HG03520 (cell line): ENCODE data around the gene TAF1D.
"Not testable (repeated sequence)": the region's sequence is repeated elsewhere in the genome, so short reads cannot be mapped to it uniquely, and the experiment has no call there.

Source experiments
- ATAC-seq: cut with Tn5 transposase; IDR thresholded peaks from one replicate; pipeline ENCODE4 v1.9.1; 2021; ENCODE audit warnings: mild to moderate bottlenecking, moderate library complexity; ENCODE audit not compliant: unreplicated experiment

Gene TAF1D

GRCh38 chr11:93751001-93751400, 9.7 kb upstream of the TAF1D start:
- no peak for ATAC-seq

- ATAC-seq = peak; percentile 79
These were observed 5.8 kb upstream of the TAF1D start for GRCh38 chr11:93747122-93747521.

GRCh38 chr11:93746101-93746500, 4.8 kb upstream of the TAF1D start:
- ATAC-seq = no peak

DNA sequence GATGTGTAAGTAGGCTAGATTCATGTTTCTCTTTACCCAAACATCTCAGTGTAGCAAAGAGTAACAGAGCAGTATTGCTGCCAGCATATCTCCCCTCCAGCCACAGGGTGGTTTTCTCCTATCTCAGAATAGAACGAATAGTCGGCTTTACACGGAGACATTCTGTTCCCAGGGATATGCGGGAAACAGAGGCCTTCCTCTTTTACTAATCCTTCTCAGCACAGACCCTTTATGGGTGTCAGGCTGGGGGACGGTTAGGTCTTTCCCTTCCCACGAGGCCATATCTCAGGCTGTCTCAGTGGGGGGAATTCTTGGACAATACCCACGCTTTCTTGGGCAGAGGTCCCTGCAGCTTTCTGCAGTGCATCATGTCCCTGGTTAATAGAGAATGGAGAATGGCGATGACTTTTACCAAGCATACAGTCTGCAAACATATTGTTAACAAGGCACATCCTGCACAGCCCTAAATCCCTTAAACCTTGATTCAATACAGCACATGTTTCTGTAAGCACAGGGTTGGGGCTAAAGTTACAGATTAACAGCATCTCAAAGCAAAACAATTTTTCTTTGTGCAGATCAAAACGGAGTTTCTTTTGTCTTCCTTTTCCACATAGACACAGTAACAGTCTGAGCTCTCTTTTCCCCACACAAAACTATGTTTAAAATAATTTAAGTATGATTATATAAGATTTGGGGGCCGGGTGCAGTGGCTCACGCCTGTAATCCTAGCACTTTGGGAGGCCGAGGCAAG, 3.9 kb upstream of the TAF1D start:
- not testable (repeated sequence) for ATAC-seq

- ATAC-seq = no peak
These were observed 3.3 kb upstream of the TAF1D start for GRCh38 chr11:93744669-93745004.

DNA sequence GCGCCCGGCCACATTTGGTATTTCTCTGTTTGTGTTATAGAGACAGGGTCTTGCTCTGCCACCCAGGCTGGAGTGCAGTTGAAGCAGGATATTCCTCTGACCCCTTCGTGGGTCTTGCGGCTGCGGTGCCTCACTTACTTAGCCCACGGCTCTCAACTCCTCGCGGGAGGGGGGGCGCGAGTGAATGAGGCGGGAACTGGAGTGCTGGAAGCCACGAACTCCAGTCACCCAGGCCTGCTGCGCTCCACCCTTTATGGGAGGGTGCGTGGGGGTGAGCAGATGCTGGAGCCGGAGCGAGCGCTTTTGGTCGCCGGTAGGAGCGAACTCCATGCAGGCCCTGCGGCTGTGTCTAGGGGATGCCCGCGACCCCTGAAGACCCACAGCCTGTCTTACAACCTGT, 2.0 kb upstream of the TAF1D start:
- ATAC-seq = no peak

- ATAC-seq = peak; percentile 5
These were observed 559 bp upstream of the TAF1D start for GRCh38 chr11:93741882-93742226.

DNA sequence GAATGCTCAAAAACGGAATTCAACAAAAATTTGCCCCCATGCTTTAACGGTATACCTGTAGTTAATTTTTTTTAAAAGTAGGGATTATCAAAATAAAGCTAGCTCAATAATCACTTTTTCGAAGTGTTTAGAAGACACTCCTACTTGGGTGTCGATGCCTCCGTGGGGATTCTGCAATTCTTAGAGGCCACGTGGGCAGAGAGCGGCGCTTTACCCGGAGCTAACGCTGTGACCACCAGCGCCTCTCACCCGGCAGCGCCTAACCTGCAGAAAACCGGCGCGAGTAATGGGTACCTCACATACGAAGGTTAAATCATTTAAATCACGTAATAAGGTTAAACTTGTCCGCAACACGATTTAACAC, 583 bp downstream of the TAF1D start:
- peak; percentile 36 for ATAC-seq

DNA sequence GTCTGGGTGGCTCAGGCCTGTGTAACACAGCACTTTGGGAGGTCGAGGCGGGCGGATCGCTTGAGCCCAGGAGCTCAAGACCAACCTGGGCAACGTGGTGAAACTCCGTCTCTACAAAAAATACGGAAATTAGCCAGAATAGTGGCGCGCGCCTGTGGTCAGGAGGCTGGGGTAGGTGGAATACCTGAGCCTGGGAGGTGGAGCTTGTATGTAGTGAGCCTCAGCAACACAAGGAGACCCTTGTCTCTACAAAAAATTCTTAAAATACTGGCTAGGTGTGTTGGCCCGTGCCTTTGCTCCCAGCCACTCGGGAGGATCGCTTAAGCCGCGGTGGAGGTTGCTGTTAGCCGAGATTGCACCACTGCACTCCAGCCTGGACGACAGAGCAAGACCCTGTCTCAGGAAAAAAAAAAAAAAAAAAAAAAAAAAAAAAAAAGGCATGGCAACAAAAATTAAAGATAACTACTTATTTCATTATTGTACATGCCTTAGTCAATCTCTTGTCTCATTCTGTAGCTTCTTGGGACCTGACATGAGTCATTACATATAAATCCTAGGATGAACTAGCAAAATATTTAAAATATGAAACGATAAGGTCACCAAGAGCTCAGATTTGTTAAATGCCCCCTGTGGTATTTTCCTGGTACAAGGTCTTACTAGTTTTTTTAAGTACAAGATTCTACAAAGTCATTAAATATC, 1.1 kb downstream of the TAF1D start:
- no peak for ATAC-seq

- ATAC-seq = no peak
These were observed 2.6 kb downstream of the TAF1D start for GRCh38 chr11:93738647-93739081.

- no peak for ATAC-seq
These were observed 3.2 kb downstream of the TAF1D start for GRCh38 chr11:93737904-93738612.

GRCh38 chr11:93736129-93736528, 5.2 kb downstream of the TAF1D start:
- ATAC-seq = no peak

- no peak for ATAC-seq
These were observed 5.7 kb downstream of the TAF1D start for GRCh38 chr11:93735627-93736026.

DNA sequence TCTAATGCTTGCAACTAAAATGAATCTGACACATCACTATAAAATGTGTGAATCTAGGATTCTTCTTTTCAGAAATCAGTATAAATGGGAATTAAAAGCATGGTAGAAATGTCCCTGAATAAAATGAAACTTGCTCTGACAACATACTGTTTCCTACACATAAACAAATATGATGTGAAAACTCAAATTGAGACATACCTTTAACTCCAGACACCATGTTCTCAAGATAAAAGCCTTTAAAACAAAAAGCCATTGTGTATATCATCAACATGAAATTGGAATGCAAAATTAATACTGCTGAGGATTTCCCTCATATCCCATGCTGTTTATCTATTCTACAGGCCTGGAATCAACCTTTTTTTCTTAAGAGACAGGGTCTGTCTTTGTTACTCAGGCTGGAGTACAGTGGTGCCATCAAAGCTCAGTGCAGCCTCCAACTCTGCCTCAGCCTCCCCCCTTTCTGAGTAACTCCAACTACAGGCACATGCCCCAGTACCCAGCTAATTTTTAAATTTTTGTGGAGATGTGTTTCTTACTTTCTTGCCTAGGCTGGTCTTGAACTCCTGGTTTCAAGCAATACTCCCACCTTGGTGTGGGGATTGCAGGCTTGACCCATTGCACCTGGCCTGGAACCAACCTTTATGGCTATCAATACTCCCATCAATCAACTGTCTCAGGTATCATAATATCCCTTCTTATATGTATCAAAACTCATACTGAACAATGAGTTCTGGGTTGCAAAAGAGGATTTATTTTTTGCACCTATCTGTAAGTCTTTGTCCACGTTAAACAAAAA, 6.7 kb downstream of the TAF1D start:
- no peak for ATAC-seq

DNA sequence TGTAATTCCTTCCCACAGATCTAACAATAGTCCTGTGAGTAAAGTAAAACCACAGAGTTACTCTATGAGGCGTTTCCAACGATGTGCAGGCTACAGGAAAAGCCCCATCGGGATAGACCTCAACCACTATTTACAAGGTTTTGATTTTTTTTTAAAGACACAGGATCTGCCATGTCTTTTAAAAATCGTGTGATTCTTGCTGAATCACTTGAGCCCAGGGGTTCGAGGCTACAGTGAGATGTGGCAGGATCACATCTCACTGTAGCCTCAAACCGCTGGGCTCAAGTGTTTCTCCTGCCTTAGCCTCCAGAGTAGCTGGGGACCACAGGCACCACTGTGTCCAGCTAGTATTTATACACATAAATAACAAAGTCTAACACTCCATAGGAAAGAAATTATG, 7.8 kb downstream of the TAF1D start:
- ATAC-seq = no peak

- ATAC-seq = no peak
These were observed 8.9 kb downstream of the TAF1D start for GRCh38 chr11:93732237-93732892.

GRCh38 chr11:93730108-93731107, 10.9 kb downstream of the TAF1D start:
- ATAC-seq = no peak

DNA sequence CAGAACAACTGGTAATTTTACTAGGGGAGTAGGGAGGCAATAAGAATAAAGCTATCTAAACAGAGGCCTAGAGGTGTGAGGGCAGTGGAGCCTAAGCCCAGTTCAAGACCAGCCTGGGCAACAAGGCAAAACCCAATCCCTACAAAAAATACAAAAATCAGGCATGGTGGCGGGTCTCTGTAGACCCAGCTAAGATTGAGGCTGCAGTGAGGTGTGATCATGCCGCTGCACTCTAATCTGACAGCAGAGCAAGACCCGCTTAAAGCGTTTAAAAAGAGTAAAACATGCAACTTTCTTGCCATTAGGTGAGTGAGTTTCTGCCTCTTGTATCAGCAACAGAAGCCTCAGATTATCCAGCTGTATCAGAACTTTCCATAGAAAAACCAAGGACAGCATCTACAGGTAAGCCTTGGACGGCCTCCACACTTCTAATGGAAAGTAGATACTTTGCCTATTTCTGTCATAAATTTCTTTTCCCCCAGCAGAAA, 12.1 kb downstream of the TAF1D start:
- ATAC-seq = no peak

GRCh38 chr11:93728792-93729128, 12.5 kb downstream of the TAF1D start:
- ATAC-seq = no peak
